Measurements from ENCODE around the gene ADAMTSL3. TPM values are rescaled to one million over a fixed set of nuclear protein-coding genes. Genes with fewer than 3 reads are reported as not detected.

Gene ADAMTSL3
- total RNA-seq, 4 donors from 2014 or later, result 3.1 to 48.2 (median 24.6) TPM

GRCh38 chr15:83616840-83617239, 37.1 kb upstream of the ADAMTSL3 start:
- H3K27ac ChIP-seq, result no peak overlapping the region
- no peaks in the 10 kb centered on the region for H3K27me3 ChIP-seq
- no peak overlapping the region for H3K4me3 ChIP-seq
- intact Hi-C loops (cut with DNase I; ENCODE audit: low total_unique reads), result no loop called here
- TF ChIP-seq CTCF (IDR thresholded peaks at IDR 0.05) (no peak), POLR2A (IDR thresholded peaks at IDR 0.05) (no peak)
- H3K4me1 ChIP-seq, result no peaks in the 10 kb centered on the region
- H3K9me3 ChIP-seq, result no peaks in the 10 kb centered on the region
- DNase-seq, result no peak
- no peaks in the 10 kb centered on the region for H3K36me3 ChIP-seq

GRCh38 chr15:83626171-83626802, 27.6 kb upstream of the ADAMTSL3 start:
- H3K27me3 ChIP-seq, result no peaks in the 10 kb centered on the region
- no peak for DNase-seq
- H3K4me3 ChIP-seq, result no peak overlapping the region
- H3K9me3 ChIP-seq, result no peaks in the 10 kb centered on the region
- no peak for TF ChIP-seq POLR2A (IDR thresholded peaks at IDR 0.05)
- TF ChIP-seq CTCF (IDR thresholded peaks at IDR 0.05), result no peak
- no peaks in the 10 kb centered on the region for H3K36me3 ChIP-seq
- no peaks in the 10 kb centered on the region for H3K4me1 ChIP-seq
- intact Hi-C loops (cut with DNase I; ENCODE audit: low total_unique reads), result no loop called here
- H3K27ac ChIP-seq, result no peak overlapping the region

GRCh38 chr15:83631534-83631933, 22.4 kb upstream of the ADAMTSL3 start:
- no peak for DNase-seq
- Histone ChIP-seq H3K4me1 (no peaks in the 10 kb centered on the region), H3K36me3 (no peaks in the 10 kb centered on the region), H3K27me3 (no peaks in the 10 kb centered on the region), H3K27ac (no peak overlapping the region), H3K4me3 (no peak overlapping the region), H3K9me3 (no peaks in the 10 kb centered on the region)
- intact Hi-C loops (cut with DNase I; ENCODE audit: low total_unique reads), result no loop called here
- TF ChIP-seq POLR2A (IDR thresholded peaks at IDR 0.05), result no peak
- TF ChIP-seq CTCF (IDR thresholded peaks at IDR 0.05), result no peak

GRCh38 chr15:83643201-83643600, 10.7 kb upstream of the ADAMTSL3 start:
- intact Hi-C loops (cut with DNase I; ENCODE audit: low total_unique reads), result no loop called here
- no peaks in the 10 kb centered on the region for H3K4me1 ChIP-seq
- H3K36me3 ChIP-seq, result no peaks in the 10 kb centered on the region
- H3K9me3 ChIP-seq, result peaks cover 0 to 4% of the 10 kb centered on the region in 2 donors
- no peaks in the 10 kb centered on the region for H3K27me3 ChIP-seq
- DNase-seq, result no peak
- H3K27ac ChIP-seq, result no peak overlapping the region
- H3K4me3 ChIP-seq, result no peak overlapping the region
- TF ChIP-seq CTCF (IDR thresholded peaks at IDR 0.05) (no peak), POLR2A (IDR thresholded peaks at IDR 0.05) (no peak)

DNA sequence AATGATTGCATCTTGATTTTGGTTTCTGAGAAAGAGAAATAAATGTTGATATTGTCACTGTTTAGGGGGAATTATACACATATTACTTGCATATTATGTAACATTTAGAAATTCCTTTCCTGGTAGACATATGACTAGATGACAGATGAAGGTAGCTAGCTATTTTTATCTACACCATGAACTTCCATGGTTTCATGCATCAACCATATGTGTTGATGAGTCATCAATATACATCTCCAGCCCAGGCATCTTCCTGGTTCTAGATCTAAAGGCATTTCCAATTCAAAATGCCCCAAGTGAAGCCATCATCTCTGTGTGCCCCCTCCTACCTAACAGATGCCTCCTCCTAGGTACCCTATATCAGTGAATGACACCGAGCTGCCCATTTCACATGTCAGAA, 9.5 kb upstream of the ADAMTSL3 start:
- H3K9me3 ChIP-seq, result peaks cover 0 to 4% of the 10 kb centered on the region in 2 donors
- intact Hi-C loops (cut with DNase I; ENCODE audit: low total_unique reads), result no loop called here
- H3K27me3 ChIP-seq, result no peaks in the 10 kb centered on the region
- no peak for DNase-seq
- TF ChIP-seq CTCF (IDR thresholded peaks at IDR 0.05), result no peak
- no peak for TF ChIP-seq POLR2A (IDR thresholded peaks at IDR 0.05)
- H3K36me3 ChIP-seq, result no peaks in the 10 kb centered on the region
- H3K27ac ChIP-seq, result no peak overlapping the region
- no peaks in the 10 kb centered on the region for H3K4me1 ChIP-seq
- H3K4me3 ChIP-seq, result no peak overlapping the region
